Calu3 (cell line): Measurements from ENCODE around the gene ZNF705A. TPM values are rescaled to one million over a fixed set of nuclear protein-coding genes. Genes with fewer than 3 reads are reported as not detected.
A peak's percentile ranks its signal among the peaks of the same experiment; 100 is the strongest.
"Not testable (repeated sequence)": the region's sequence is repeated elsewhere in the genome, so short reads cannot be mapped to it uniquely, and the experiment has no call there.

Experiments
- BruUV-seq: library from RNA; stranded (reverse); fragments of 400-500 nt; replicated peaks from 2 replicates; lab custom pipeline; 2021; lab: Mats Ljungman, UMichigan
- CTCF ChIA-PET: fragments of 300-600 bp; sonication (Branson Sonifier 250); formaldehyde crosslinking; loops from one replicate; lab custom pipeline; 2022; ENCODE audit warnings: antibody characterized with exemption; lab: Charles Lee
- DNase-seq: peaks from one replicate; pipeline ENCODE4 v3.0.0; 2022
- H3K27ac Mint-ChIP-seq: one replicate; pipeline ENCODE4 v1.8.0; 2022; ENCODE audit warnings: mixed read lengths; ENCODE audit not compliant: unreplicated experiment
- H3K27me3 Mint-ChIP-seq: one replicate; pipeline ENCODE4 v1.8.0; 2022; ENCODE audit warnings: mixed read lengths; ENCODE audit not compliant: unreplicated experiment
- H3K36me3 Mint-ChIP-seq: one replicate; pipeline ENCODE4 v1.8.0; 2022; ENCODE audit warnings: mild to moderate bottlenecking, moderate library complexity, mixed read lengths; ENCODE audit not compliant: insufficient read depth, unreplicated experiment
- H3K4me1 Mint-ChIP-seq: one replicate; pipeline ENCODE4 v1.8.0; 2022; ENCODE audit warnings: mild to moderate bottlenecking, low read depth, mixed read lengths; ENCODE audit not compliant: unreplicated experiment
- H3K4me3 Mint-ChIP-seq: one replicate; pipeline ENCODE4 v1.8.0; 2022; ENCODE audit warnings: mild to moderate bottlenecking, low read depth, moderate library complexity, mixed read lengths; ENCODE audit not compliant: unreplicated experiment
- H3K9me3 Mint-ChIP-seq: one replicate; pipeline ENCODE4 v1.8.0; 2022; ENCODE audit warnings: low read depth, mixed read lengths; ENCODE audit not compliant: unreplicated experiment
- intact Hi-C: fragments of 100-400 bp; cut with micrococcal nuclease; formaldehyde crosslinking; loops from one replicate; pipeline ENCODE4 v1.10.0; 2022; ENCODE audit not compliant: unreplicated experiment
- total RNA-seq: library from RNA; stranded (reverse); gene quantifications from 2 replicates; pipeline ENCODE4 v1.2.3, GENCODE V29; 2022

ZNF705A gene
- total RNA-seq, 1 experiment from 2014 or later, result not detected

- H3K4me3 Mint-ChIP-seq, H3K36me3 Mint-ChIP-seq, H3K27me3 Mint-ChIP-seq, H3K27ac Mint-ChIP-seq, BruUV-seq, intact Hi-C loops, CTCF ChIA-PET, H3K9me3 Mint-ChIP-seq, DNase-seq, H3K4me1 Mint-ChIP-seq: not testable (repeated sequence)
Observed at GRCh38 chr12:8184206-8184605, 27.4 kb downstream of the ZNF705A start.

GRCh38 chr12:8188088-8188487 lies 31.3 kb downstream of the ZNF705A start:
- H3K4me1 Mint-ChIP-seq, intact Hi-C loops, CTCF ChIA-PET, H3K36me3 Mint-ChIP-seq, H3K27me3 Mint-ChIP-seq, H3K27ac Mint-ChIP-seq, H3K9me3 Mint-ChIP-seq, DNase-seq, BruUV-seq, H3K4me3 Mint-ChIP-seq: not testable (repeated sequence)

GRCh38 chr12:8197685-8198308 lies 41.0 kb downstream of the ZNF705A start:
- H3K4me1 Mint-ChIP-seq, H3K27me3 Mint-ChIP-seq, H3K36me3 Mint-ChIP-seq, H3K4me3 Mint-ChIP-seq, H3K9me3 Mint-ChIP-seq, intact Hi-C loops, H3K27ac Mint-ChIP-seq, BruUV-seq: not testable (repeated sequence)
- CTCF ChIA-PET, result interaction anchor here (0.6 kb wide), 1 partner anchor 86 kb away, joined by 3 read pairs; no protein-coding TSS in a partner anchor
- peak; percentile 4 for DNase-seq

GRCh38 chr12:8218711-8219382 lies 62.0 kb downstream of the ZNF705A start:
- H3K27ac Mint-ChIP-seq, DNase-seq, H3K36me3 Mint-ChIP-seq, H3K27me3 Mint-ChIP-seq, H3K9me3 Mint-ChIP-seq, BruUV-seq, CTCF ChIA-PET, H3K4me3 Mint-ChIP-seq, H3K4me1 Mint-ChIP-seq, intact Hi-C loops: not testable (repeated sequence)

- H3K27me3 Mint-ChIP-seq, CTCF ChIA-PET, H3K4me1 Mint-ChIP-seq, H3K4me3 Mint-ChIP-seq, H3K9me3 Mint-ChIP-seq, DNase-seq, H3K36me3 Mint-ChIP-seq, BruUV-seq, intact Hi-C loops, H3K27ac Mint-ChIP-seq: not testable (repeated sequence)
Observed at GRCh38 chr12:8221375-8221774, 64.6 kb downstream of the ZNF705A start.

- intact Hi-C loops, result not testable (repeated sequence)
Observed at GRCh38 chr12:8221844-8222243, 65.0 kb downstream of the ZNF705A start.

GRCh38 chr12:8222303-8222702 lies 65.5 kb downstream of the ZNF705A start:
- H3K36me3 Mint-ChIP-seq, CTCF ChIA-PET, H3K4me1 Mint-ChIP-seq, H3K27me3 Mint-ChIP-seq, intact Hi-C loops, H3K9me3 Mint-ChIP-seq, BruUV-seq, H3K27ac Mint-ChIP-seq, DNase-seq, H3K4me3 Mint-ChIP-seq: not testable (repeated sequence)

More at GRCh38 chr12:8221844-8222243, 65.0 kb downstream of the ZNF705A start:
- CTCF ChIA-PET, H3K27ac Mint-ChIP-seq, DNase-seq, BruUV-seq, H3K9me3 Mint-ChIP-seq, H3K4me3 Mint-ChIP-seq, H3K27me3 Mint-ChIP-seq, H3K4me1 Mint-ChIP-seq, H3K36me3 Mint-ChIP-seq: not testable (repeated sequence)

- H3K4me1 Mint-ChIP-seq, CTCF ChIA-PET, intact Hi-C loops, H3K9me3 Mint-ChIP-seq, H3K27me3 Mint-ChIP-seq, BruUV-seq, H3K4me3 Mint-ChIP-seq, DNase-seq, H3K27ac Mint-ChIP-seq: not testable (repeated sequence)
- peaks cover 14% of the 10 kb centered on the region for H3K36me3 Mint-ChIP-seq
Observed at GRCh38 chr12:8223646-8224045, 66.8 kb downstream of the ZNF705A start.

- H3K27ac Mint-ChIP-seq, H3K9me3 Mint-ChIP-seq, DNase-seq, H3K27me3 Mint-ChIP-seq, BruUV-seq, intact Hi-C loops, H3K4me1 Mint-ChIP-seq, H3K4me3 Mint-ChIP-seq, CTCF ChIA-PET: not testable (repeated sequence)
- H3K36me3 Mint-ChIP-seq, result peaks cover 14% of the 10 kb centered on the region
Observed at GRCh38 chr12:8224782-8225181, 68.0 kb downstream of the ZNF705A start.
